Neural progenitor cell (in vitro differentiated cells): ENCODE results near the gene LGR6. TPM values are rescaled to one million over a fixed set of nuclear protein-coding genes. Genes with fewer than 3 reads are reported as not detected.
A peak's percentile ranks its signal among the peaks of the same experiment; 100 is the strongest.

Experiments
- DNase-seq: peaks from one replicate; pipeline ENCODE4 v3.0.0-alpha.2; 2016; ENCODE audit warnings: low spot score
- H2AFZ ChIP-seq: fragments of 200-600 bp; sonication (generic); replicated peaks from 2 replicates; pipeline ENCODE4 v1.6.1; 2016; ENCODE audit warnings: antibody characterized with exemption
- H3F3A ChIP-seq: fragments of 200-600 bp; sonication (generic); 2 replicates; pipeline ENCODE4 v1.6.1; 2016; ENCODE audit warnings: antibody characterized with exemption, low read depth
- H3K27ac ChIP-seq: fragments of 200-600 bp; sonication (generic); 2 replicates; pipeline ENCODE4 v1.5.1; 2016; ENCODE audit warnings: mild to moderate bottlenecking
- H3K27me3 ChIP-seq: fragments of 200-600 bp; sonication (generic); 2 replicates; pipeline ENCODE4 v1.6.1; 2016; ENCODE audit warnings: mild to moderate bottlenecking, moderate library complexity
- H3K36me3 ChIP-seq: fragments of 200-600 bp; sonication (generic); 2 replicates; pipeline ENCODE4 v1.5.1; 2016
- H3K4me1 ChIP-seq: fragments of 200-600 bp; sonication (generic); 2 replicates; pipeline ENCODE4 v1.6.1; 2016; ENCODE audit warnings: mixed run types
- H3K4me2 ChIP-seq: fragments of 200-600 bp; sonication (generic); 2 replicates; pipeline ENCODE4 v1.6.1; 2016
- H3K4me3 ChIP-seq: fragments of 200-600 bp; sonication (generic); 2 replicates; pipeline ENCODE4 v1.5.1; 2016
- H3K79me2 ChIP-seq: fragments of 200-600 bp; sonication (generic); 2 replicates; pipeline ENCODE4 v1.6.1; 2016; ENCODE audit warnings: low read depth
- H3K9ac ChIP-seq: fragments of 200-600 bp; sonication (generic); 2 replicates; pipeline ENCODE4 v1.6.1; 2016
- H3K9me3 ChIP-seq: fragments of 200-600 bp; sonication (generic); 2 replicates; pipeline ENCODE4 v1.5.1; 2016; ENCODE audit warnings: low read depth
- H4K20me1 ChIP-seq: fragments of 200-600 bp; sonication (generic); 2 replicates; pipeline ENCODE4 v1.6.1; 2016; ENCODE audit warnings: low read depth
- H3K27ac Mint-ChIP-seq: 3 replicates; pipeline ENCODE4 v1.8.0; 2021; ENCODE audit warnings: mixed read lengths
- H3K27me3 Mint-ChIP-seq: 2 replicates; pipeline ENCODE4 v1.8.0; 2022; ENCODE audit warnings: low read depth, mild to moderate bottlenecking, inconsistent platforms, moderate library complexity, mixed read lengths; ENCODE audit not compliant: insufficient read depth
- H3K36me3 Mint-ChIP-seq: 3 replicates; pipeline ENCODE4 v1.8.0; 2021; ENCODE audit warnings: mixed read lengths
- H3K4me1 Mint-ChIP-seq: 3 replicates; pipeline ENCODE4 v1.8.0; 2021; ENCODE audit warnings: mixed read lengths
- H3K4me3 Mint-ChIP-seq: 3 replicates; pipeline ENCODE4 v1.8.0; 2021; ENCODE audit warnings: mild to moderate bottlenecking, moderate library complexity, mixed read lengths
- H3K9me3 Mint-ChIP-seq: 3 replicates; pipeline ENCODE4 v1.8.0; 2020; ENCODE audit warnings: mixed read lengths
- CTCF ChIP-seq: fragments of 200-600 bp; sonication (generic); IDR thresholded peaks from 2 replicates; pipeline ENCODE4 v1.5.1; 2017; ENCODE audit warnings: antibody characterized with exemption, mild to moderate bottlenecking
- EZH2 ChIP-seq: fragments of 200-600 bp; sonication (generic); IDR thresholded peaks from 2 replicates; pipeline ENCODE4 v1.6.1; 2017; ENCODE audit warnings: antibody characterized with exemption, mild to moderate bottlenecking, moderate library complexity
- EZH2phosphoT487 ChIP-seq: fragments of 200-600 bp; sonication (generic); IDR thresholded peaks from 2 replicates; pipeline ENCODE4 v1.6.1; 2017; ENCODE audit warnings: antibody characterized with exemption
- total RNA-seq: library from RNA; depleted of rRNA; stranded (reverse); fragments of >200 nt; gene quantifications from 2 replicates; pipeline ENCODE4 v1.2.3, GENCODE V29; 2015; ENCODE audit warnings: low replicate concordance

The LGR6 gene
- total RNA-seq, 1 donor from 2014 or later: not detected

DNA sequence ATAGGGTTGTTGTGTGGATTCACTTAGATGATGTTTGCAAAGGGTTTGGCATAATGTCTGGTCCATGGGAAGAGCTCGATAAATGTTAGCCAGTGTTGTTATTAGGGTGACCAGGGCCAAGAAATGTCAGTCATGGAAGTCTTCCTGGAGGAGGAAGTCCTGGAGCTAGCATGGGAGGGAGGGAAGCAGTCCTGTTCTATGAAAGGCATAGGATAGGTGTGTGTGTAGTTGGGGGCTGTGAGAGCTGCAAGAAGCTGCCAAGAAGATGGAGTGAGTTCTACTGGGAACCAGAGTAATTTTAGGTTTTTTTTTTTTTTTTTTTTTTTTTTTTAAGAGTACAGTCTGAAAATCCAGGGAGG lies 4.7 kb downstream of the LGR6 start:
- Mint-ChIP-seq H3K27ac (peak overlapping the region; percentile 20), H3K36me3 (no peaks in the 10 kb centered on the region), H3K4me3 (no peak overlapping the region), H3K4me1 (peaks cover 2% of the 10 kb centered on the region), H3K27me3 (peaks cover 26% of the 10 kb centered on the region), H3K9me3 (no peaks in the 10 kb centered on the region)
- Histone ChIP-seq H4K20me1 (no peaks in the 10 kb centered on the region), H3K4me3 (no peak overlapping the region), H3K9me3 (no peaks in the 10 kb centered on the region), H3F3A (peaks cover 2% of the 10 kb centered on the region), H2AFZ (no peak overlapping the region), H3K4me1 (peaks cover 12% of the 10 kb centered on the region), H3K4me2 (no peak overlapping the region), H3K79me2 (no peaks in the 10 kb centered on the region), H3K27ac (no peak overlapping the region), H3K36me3 (no peaks in the 10 kb centered on the region), H3K27me3 (peaks cover 35% of the 10 kb centered on the region), H3K9ac (no peak overlapping the region)
- DNase-seq: no peak
- TF ChIP-seq CTCF (no peak), EZH2phosphoT487 (no peak), EZH2 (no peak)

GRCh38 chr1:202199040-202199889 lies 5.7 kb downstream of the LGR6 start:
- Histone ChIP-seq H3K79me2 (no peaks in the 10 kb centered on the region), H3K4me3 (no peak overlapping the region), H4K20me1 (no peaks in the 10 kb centered on the region), H3K9me3 (no peaks in the 10 kb centered on the region), H3K4me1 (peaks cover 12% of the 10 kb centered on the region), H3K27me3 (peaks cover 26% of the 10 kb centered on the region), H3K27ac (no peak overlapping the region), H3K9ac (no peak overlapping the region), H2AFZ (no peak overlapping the region), H3K4me2 (no peak overlapping the region), H3F3A (peaks cover 5% of the 10 kb centered on the region), H3K36me3 (no peaks in the 10 kb centered on the region)
- Mint-ChIP-seq H3K4me1 (no peaks in the 10 kb centered on the region), H3K9me3 (no peaks in the 10 kb centered on the region), H3K36me3 (no peaks in the 10 kb centered on the region), H3K27me3 (peaks cover 24% of the 10 kb centered on the region), H3K27ac (no peak overlapping the region), H3K4me3 (no peak overlapping the region)
- TF ChIP-seq EZH2: no peak
- TF ChIP-seq CTCF: no peak
- no peak for TF ChIP-seq EZH2phosphoT487
- no peak for DNase-seq

DNA sequence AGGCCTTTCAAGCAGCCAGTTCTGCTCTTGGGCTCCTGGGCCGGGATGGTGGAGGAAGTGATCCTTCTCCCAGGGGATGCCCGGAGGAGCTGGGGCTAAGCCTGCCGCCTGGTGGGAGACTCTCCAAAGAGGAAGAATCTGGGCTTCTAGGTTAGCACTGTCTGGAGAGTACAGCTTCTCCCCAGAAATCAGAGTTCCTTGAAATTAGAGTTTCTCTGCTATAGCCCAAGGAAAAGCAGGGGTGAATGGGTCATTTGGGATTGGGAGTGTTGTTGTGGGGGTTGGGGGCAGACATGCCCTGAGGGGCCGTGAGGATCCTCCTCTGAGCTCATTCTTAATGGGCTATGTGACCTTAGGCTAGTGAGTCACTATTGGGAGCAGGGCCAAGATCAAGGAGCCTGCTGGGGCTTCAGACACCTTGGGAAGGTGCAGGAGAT lies 6.5 kb downstream of the LGR6 start:
- Histone ChIP-seq H3K27ac (no peak overlapping the region), H3F3A (peaks cover 5% of the 10 kb centered on the region), H3K9ac (no peak overlapping the region), H3K9me3 (no peaks in the 10 kb centered on the region), H3K4me1 (peaks cover 12% of the 10 kb centered on the region), H3K4me3 (no peak overlapping the region), H4K20me1 (no peaks in the 10 kb centered on the region), H3K79me2 (no peaks in the 10 kb centered on the region), H3K27me3 (peaks cover 17% of the 10 kb centered on the region), H2AFZ (no peak overlapping the region), H3K36me3 (no peaks in the 10 kb centered on the region), H3K4me2 (no peak overlapping the region)
- H3K27ac Mint-ChIP-seq: no peak overlapping the region
- no peak for DNase-seq
- TF ChIP-seq EZH2: no peak
- no peak for TF ChIP-seq CTCF
- H3K4me1 Mint-ChIP-seq: no peaks in the 10 kb centered on the region
- no peaks in the 10 kb centered on the region for H3K9me3 Mint-ChIP-seq
- peaks cover 19% of the 10 kb centered on the region for H3K27me3 Mint-ChIP-seq
- H3K4me3 Mint-ChIP-seq: no peak overlapping the region
- H3K36me3 Mint-ChIP-seq: no peaks in the 10 kb centered on the region
